NCI-H128 (cell line): ENCODE data around the gene LINGO4.
A peak's percentile ranks its signal among the peaks of the same experiment; 100 is the strongest.

Experiments
- DNase-seq: peaks from one replicate; lab custom pipeline; 2025; ENCODE audit not compliant: unreplicated experiment; lab: John Stamatoyannopoulos, UW

Gene LINGO4

DNA sequence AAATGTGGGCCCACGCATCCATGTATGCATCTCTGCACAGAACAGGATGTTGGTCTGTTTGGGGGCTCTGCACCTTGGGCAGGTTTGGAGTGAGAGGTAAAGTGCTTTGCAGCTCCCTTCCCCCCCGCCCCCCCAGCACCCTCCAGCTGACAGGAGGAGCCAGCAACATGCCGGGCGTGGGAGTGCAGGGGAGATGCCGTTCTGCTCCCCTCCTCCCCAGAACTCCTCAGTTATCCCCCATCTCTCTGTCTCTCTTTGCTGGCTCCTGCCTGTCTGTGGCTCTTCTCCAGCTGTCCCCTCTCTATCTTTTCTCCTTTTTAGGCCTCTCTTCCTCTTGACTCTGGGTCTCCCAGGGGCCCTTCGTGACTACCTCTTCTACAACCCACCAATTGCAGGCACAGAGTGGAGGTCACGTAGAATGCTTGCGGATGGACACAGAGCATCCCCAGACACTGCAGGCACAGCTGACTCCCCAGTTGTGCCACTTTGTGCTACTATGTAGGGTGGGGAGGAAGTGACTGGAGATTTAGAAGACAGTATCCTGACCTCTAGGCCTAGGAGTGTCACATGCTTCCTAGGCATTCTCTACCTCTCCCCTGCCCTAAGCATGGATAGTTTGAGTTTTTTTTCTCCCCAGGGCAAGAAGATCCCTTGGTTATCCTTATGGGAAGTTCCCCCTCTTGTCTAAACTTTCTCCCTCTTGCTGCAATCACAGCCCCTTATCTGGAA is 28.1 kb upstream of the LINGO4 start:
- no peak for DNase-seq

DNA sequence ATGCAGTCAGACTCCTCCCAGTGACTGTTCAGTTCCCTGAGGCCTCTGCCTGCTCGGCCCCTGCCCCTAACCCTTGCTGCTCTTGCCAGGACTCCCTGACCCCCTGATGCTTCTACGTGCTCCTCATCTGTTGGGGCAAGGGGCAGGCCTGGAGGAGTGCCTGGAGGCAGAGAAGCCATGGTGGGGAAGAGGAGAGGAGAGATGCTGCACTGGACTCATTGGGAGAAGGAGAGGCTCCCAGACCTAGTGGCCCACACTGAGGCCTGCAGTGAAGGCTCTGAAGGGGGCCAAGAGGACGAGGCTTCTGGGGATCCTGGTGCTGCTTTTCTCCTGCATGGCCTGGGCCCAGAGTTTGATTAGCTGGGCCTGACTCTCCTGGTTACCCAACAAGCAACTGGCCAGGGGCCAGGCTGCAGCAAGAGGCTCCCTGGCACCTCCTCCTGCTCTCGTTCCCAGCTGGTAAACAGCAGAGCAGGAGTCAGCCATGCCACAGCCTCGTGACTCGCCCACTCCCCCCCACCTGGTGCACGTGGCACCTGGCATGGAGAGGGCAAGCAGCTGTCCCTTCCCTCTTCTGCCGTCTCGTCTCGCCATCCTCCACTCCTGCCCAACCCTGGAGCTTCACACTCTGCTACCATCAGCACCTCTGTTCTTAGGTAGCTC is 27.2 kb upstream of the LINGO4 start:
- peak; percentile 72 for DNase-seq

DNA sequence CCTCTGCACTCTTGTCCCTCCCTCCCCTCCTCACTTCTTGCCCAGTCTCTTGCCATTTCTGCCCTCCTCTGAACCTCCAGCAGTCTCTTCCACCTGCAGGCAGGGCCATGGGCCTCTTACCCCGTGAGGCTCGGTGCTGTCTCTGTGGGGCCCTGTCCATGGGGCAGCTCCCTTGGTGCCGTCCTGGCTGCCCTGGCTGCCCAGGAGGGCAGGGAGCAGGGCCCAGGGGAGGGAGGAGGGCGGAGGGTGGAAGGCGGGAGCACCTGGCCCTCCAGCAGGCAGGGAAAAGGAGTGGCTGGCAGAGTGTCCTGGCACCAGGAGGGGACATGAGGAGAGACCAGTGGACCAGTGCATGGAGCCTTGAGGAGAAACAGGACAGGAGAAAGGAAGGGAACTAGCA is 26.4 kb upstream of the LINGO4 start, which contains the start of gene RORC:
TSS of gene RORC (minus strand) at position 198 of the 400 bp plus-strand sequence. CDS start at position 160, 38 bp downstream.
- DNase-seq: no peak

DNA sequence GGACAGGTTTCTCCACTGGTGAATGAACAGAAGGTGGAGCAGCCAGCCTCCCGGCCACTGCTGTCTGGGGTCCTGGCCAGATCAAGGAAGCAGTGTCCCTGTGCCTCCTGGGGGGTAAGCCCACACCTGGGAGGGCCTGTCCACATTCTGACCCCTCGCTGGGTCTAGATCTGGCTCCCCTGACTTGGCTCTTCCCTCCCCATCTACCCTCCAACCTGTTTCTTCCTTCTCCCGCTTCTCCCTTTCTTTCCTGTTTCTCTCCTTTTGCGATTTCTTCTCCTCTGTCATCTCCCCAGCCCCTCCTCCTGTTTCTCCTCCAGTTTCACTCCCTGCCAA is 26.0 kb upstream of the LINGO4 start:
- no peak for DNase-seq

DNA sequence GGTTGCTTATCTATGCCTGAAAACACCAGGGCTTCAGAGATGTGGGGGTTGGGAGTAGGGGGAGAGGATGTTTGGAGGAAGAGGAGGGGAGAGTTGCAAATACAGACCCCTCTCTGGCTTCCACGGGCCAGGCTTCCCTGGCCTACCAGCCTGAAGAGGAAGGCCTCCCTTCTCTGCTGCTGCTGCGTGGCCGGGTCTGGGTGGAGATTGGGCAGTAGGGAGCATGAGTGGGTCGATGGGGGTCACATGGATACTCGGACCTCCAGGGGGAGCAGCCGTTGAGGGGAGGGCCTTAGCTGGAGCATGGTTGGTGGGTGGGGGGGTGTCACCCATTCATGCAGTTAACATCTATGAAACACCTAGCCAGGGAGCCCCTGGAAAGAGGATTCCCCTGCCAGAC is 24.8 kb upstream of the LINGO4 start:
- DNase-seq: no peak

DNA sequence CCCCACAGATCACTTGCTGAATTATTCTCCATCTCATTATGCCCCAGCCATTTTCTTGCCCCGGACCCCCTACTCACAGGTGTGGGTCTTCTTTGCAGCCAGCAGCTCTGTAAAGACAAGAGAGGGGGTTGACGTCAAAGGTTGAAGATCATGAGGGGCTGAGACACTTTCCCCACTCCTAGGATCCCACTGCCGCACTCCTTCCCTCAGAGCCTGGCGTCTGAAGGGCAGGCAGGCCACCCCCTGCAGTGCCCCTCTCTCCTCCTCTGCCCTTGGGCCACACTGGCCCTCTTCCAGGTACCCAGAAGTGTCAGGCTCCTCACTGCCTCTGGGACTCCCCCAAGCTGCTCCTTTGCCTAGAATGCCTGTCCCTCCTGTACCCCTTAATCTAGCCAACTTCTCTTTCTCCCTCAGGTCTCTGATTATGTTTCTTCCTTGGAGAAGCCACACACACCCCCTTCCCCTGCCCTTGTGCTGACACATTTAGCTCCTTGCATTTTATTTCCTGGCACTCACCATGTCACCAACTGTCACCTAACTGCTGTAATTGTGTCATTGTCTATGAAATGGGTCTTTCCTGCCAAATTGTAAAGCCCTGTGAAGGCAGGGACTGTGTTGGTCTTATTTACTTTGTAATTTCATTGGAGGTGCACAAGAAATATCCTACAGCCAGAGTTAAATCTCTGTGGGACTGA is 24.3 kb upstream of the LINGO4 start:
- no peak for DNase-seq

DNA sequence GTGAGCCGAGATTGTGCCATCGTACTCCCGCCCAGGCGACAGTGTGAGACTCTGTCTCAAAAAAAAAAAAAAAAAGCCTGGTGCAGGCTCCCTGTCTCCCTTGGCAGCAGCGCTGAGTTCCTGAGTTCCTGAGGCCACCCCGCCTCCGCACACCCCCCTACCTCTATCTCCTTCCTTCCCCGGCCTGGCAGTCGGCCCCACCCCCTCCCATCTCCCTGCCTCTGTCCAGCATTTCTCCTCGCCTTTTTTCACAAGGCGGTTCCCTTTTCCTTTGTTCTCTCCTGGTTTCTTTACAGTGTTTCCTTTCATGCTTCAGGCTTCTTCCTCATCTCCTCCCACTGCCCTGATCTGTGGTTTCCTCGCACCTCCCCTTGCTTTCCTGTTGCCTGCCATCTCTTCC is 23.7 kb upstream of the LINGO4 start:
- DNase-seq: no peak

DNA sequence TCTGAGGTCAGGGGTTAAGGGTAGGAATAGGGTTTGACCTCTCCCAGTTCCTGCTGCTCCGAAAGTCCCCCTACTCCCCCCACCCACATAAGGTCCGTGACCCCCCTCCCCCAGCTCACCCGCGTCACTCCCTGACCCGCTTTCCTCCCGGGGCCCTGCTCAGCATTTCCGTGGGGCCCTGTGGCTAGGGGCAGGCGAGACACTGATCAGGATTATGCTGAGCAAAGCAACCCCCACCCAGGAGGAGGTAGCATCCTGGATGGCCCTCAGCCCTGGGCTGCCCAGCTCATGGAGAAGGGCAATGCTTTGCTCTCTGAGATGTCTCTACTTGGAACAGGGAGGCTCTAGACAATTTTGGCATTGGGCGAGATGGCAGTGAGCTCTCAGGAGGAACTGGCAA is 22.6 kb upstream of the LINGO4 start:
- DNase-seq: no peak

DNA sequence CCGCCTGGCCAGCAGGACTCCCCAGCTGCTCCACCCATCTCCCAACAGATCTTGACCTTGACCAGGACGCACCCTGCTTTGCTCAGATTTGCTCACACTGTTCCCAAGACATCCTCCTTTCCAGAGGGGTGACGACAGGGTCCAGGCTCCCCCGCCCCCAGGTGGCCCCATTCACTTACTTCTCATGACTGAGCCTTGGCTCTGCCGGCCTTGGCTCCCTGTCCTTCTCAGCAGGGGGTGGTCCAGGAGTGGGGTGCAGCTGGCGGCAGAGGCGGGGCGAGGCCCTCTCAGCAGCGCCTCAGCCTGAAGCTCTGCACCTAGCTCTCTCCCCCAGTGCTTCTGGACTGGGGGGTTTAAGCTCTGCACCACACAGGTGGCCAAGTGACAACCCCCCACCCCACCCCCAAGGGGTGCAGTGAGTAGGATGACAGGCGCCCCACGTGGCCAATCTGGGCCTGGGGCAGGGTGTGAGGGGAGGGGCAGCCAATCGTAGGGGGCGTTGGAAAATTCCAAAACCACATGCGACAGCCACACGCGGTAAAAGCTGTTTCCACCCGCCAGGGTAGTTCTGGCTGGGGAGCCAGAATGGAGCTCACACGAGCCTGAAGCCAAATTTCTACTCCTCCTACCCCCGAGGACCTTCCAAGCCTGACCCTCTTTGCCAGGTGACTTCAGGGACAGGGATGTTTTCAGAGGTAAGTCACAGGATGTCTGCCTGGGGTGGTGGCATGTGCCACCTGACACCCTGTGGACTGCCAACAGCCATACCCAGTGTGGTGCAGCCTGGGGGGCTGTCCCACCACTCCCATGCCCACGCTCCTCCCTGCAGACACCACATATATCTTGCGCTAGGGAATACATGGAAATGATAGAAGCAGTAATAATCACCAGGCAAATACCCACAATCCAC is 20.8 kb upstream of the LINGO4 start:
- DNase-seq: no peak

DNA sequence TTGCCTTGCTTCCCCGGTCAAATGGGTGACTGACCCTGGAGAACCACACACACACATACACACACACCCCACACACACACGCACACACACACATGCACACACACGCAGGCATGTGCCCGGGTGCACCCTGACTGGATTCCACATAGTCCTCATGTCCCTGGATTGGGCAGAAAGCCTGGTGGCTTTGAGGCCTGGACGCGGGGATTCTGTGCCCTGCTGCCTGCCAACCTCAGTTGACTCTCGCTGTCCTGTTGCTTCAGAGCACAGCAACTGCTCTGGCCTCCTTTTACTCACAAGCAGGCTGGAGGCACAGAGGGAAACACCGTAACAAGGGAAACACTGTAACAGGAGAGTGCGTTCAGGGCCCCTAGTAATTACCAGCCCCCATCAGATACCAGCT is 20.0 kb upstream of the LINGO4 start:
- DNase-seq: no peak

DNA sequence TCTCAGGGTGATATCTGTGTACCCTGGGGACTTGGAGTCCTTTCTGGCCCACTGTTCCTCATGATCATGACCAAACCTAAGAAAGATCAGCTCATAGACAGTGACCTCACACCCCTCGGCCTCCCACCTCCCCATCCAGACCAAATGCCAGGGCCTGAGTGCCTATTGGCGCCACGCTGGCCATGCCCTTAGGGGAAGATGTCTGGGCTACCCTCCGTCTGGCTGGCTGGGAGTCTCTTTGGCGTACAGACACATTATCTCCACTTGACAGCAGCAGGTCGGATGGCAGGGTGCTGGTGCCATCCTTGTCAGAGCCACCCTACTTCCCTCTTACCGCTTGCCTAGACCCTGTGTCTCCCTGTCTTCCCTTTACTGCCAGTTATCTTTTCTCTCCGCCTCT is 18.0 kb upstream of the LINGO4 start:
- DNase-seq: no peak

DNA sequence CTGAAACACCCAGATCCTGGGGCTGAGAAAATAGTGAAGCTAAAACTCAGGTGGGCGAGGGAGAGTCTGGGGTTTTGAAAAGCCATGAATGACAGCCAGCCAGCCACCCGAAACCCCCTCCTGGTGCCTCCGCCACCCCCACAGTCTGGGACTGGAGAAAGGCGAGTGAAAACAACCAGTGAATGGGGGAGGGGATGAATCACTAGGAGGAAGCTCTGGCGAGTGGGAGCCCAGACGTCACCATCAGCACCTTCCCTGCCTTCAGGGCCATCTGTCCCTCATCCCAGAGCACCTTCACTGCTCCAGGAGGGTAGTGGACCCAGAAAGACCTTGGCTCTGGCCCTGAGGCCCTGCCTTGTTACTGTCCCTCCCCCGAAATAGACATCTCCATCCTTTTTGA is 17.2 kb upstream of the LINGO4 start:
- DNase-seq: no peak

DNA sequence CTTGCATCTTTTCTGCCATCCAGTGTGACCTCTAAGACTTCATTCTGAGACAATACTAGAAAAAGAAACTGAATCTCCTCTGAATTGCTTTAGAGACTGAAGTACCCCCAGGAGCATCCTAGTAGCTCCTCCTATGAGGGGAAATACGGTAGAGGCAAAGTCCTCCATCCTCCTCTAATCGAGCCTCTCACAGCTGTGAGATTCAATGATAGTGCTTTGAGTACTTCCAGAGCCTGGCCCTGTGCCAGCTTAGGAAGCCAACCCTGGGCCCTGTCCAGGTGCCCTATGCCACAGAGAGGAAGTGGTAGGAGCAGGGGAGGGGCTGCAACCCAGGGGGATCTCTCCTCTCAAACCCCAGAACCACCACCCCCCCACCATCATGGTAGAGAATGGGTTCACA is 15.7 kb upstream of the LINGO4 start:
- peak; percentile 65 for DNase-seq

DNA sequence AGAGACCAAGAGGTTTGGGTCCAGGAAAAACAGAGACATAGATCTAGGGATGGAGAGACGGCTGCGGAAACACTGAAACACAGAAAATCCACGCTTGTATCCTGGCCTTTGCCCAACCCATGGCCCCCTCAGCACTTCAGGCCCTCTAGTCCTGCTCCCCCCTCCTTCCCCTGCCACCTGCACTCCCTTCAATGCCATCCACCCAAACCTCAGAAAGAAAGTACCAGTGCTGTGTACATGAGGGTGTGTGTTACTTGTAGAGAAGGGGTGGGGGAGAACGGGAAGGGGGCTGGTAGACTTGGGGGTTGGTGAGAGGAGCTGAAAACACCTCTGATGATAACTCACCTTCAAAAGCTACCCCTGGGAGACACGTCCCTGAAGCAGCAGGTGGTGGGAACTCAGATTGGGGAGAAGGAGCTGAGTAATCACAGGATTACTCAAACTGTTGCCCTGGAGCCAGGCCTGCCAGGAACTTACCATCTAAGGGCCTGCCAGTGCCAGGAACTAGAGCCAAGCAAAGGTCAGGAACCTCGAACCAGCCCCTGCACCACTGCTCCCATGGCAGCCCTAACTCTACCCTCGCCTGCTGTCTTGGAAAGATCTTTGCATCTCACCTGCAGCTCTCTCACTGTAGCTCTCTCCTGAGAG is 14.9 kb upstream of the LINGO4 start:
- DNase-seq: no peak

DNA sequence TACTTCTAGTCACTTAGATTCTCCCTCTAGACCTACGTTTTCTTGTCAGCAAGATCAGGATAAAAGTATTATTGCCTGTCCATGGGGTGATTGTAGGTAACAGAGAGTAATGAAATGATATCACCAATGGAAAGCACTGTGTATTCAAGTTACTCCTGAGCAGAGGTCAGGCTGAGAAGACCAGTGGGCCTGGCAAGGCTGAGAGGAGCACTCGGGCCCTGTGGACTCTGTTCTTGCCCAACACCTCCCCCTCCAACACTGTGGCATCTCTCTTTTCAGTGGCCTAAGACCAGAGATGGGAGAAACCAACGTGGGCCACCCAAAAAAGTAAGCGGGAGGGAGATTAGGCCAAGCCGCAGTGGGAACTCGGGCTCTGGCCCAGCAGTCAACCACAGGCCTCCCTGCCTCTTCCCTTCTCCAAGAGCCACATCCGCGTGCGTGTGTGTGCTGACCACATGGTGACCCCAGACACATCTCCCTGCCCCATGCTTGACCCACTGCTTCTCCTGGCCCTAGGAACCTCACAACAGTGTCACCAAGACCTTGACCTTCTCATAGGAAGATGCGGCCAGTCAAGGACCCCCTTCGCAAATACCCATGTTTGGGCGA is 14.1 kb upstream of the LINGO4 start:
- no peak for DNase-seq

DNA sequence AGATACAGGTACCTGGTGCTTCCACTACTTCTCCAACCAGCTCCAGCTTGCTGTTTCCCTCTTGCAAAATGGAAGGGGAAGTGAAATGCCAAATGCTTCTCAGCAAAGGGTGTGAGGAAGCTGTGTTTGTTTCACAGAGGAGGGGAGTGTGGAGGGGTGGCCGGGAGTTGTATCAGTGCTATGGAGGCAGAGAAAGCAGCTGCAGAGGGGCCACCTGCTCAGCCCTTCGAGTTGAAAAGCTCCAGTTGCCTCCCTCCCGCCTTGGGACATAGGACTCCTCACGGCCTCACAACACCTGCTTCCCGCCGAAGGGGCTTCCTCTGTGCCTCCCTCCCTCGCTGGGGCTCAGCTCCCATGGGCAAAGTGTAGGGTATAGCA is 12.1 kb upstream of the LINGO4 start:
- no peak for DNase-seq

DNA sequence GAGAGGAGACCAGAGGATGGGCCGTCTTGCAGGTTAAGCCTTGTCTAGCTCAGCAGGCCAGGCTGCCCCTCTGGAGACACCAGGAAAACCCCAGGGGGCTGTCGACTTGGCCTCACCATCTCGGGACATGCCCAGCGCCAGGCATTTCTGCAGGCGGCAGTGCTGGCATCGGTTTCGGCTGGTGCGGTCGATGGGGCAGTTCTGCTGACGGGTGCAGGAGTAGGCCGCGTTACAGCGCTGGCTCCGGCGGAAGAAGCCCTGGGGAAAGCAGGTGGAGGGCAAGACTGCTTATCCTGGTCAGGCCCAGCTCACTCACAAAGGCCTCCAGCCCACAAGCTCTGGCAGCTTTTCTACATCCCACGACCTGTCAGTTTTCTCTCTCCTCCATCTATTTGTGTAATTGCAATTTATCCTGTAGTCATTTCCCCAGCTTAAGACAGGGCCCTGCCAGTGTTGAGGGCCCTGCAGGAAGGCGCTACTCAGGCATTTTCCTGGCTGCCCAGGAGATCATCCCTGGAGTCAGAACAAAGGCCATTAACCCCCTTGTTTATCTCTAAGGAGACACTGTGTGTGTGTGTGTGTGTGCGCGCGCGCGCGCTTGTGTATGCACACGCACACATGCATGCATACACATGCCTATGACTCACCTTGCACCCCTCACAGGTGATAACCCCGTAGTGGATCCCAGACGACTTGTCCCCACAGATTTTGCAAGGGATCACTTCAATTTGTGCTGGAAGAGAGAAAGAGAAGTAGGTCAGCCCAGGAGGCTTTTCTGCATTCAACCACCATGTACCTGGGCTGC is 11.5 kb upstream of the LINGO4 start:
- no peak for DNase-seq

DNA sequence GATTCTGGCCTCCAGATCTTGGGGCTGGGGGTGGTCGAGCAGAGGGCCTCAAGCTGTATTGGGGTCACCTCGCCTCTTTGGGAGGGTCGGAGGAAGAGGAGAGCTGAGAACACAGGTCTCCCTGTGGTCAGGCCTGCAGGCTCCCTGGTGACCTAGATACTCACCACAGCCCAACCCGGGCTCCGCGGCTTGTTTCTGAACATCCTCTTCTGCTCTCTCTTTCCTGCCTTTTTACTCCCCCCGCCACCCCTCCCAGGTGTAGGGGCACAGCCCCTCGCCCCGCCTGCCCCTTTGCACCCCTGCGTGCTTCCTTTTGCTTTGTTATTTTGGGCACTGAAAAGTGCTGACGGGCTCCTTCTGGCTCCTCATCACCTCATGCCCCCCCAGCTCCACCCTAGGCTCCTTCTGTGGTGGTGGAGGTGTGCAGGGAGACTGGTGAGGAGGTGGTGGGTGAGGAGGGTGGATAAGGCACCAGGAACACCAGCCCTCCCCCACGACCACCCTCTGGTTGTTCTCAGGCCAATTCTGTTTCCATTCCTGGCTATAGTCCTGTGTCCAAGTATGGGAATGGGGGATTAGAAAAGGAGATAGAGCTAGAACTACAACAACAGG is 10.6 kb upstream of the LINGO4 start:
- DNase-seq: no peak

DNA sequence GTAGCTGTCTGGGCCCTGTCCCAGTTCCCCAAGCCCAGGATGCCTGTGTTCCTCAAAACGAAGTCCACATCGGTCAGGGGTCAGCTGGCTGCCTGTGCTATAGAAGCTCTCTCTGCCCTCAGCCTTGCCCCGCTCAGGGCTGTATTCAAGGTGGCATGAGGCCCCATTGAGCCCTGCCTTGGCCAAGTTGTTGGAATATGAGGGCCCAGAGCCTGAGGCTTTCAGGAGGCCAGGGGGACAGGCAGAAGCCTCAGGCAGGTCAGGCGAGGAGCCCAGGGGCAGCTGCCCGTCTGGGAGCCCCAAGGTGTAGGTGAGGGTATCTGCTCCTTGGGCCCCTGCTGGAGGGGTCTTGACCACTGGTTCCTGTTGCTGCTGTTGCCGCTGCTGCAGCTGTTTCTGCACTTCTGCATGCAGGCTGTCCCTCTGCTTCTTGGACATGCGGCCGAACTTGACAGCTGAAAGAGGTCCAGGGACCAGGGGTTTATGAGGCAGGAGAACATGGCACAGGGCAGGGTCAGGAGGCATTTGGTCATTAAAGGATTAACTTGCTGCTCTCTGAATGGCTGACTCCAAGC is 9.8 kb upstream of the LINGO4 start:
- no peak for DNase-seq
